ENCODE measurements around the gene PITPNM2. TPM values are rescaled to one million over a fixed set of nuclear protein-coding genes. Genes with fewer than 3 reads are reported as not detected.

Gene PITPNM2
- total and polyA plus RNA-seq, 2 of the 8 experiments (the other 6 are each of a cell fraction or from before 2014, with no cell fraction given), result 0.59 to 3.4 TPM

DNA sequence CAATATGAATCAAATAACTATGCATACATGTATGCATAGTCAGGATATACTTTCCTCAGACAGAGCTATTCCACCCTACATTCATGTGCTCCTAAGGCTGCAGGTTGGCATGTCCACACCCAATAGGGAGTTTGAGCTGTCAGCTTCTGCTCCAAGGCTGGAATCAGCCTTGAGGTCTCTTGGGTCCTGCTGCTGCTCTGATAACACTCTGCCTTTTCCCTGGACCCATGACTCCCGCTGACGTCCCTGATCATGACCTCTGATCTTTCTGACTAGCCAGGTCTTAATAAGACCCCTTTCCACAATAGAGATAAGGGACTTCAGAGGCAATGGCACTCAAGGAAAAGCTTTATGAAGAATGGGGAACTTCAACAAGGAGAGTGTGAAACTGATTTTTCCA is 5.7 kb downstream of the PITPNM2 start:
- Histone ChIP-seq H4K20me1 (replicated peaks in 1 of 2; ENCODE audit: control insufficient read depth in 1 of 2, insufficient read depth in 2 of 2, low read length in 2 of 2) (no peaks in the 10 kb centered on the region), H3K14ac (ENCODE audit: insufficient read length) (no peak overlapping the region), H3K9ac (replicated peaks in 1 of 4; ENCODE audit: extremely low read depth in 1 of 4, low read depth in 3 of 4, low read length in 3 of 4) (no peak overlapping the region), H3K4me2 (ENCODE audit: insufficient read depth in 1 of 2, low read depth in 2 of 2, low read length in 2 of 2) (no peak overlapping the region), H2BK20ac (ENCODE audit: low read length) (no peak overlapping the region), H2AFZ (ENCODE audit: low read length) (no peak overlapping the region), H3K79me2 (ENCODE audit: control insufficient read depth in 1 of 2, insufficient read depth in 2 of 2, low read length in 2 of 2) (no peaks in the 10 kb centered on the region), H4K5ac (ENCODE audit: insufficient read length, low read depth, low read length) (no peak overlapping the region), H2BK5ac (ENCODE audit: low read depth, low read length) (no peak overlapping the region), H3K4me1 (replicated peaks in 1 of 4; ENCODE audit: control insufficient read depth in 3 of 4, insufficient read depth in 4 of 4, low read length in 3 of 4) (peaks cover 4 to 6% (median 5%) of the 10 kb centered on the region in 4 experiments; a peak in 6 of 7 replicates), H3K36me3 (ENCODE audit: control insufficient read depth in 2 of 4, insufficient read depth in 4 of 4, low read length in 3 of 4) (no peaks in the 10 kb centered on the region), H3K4ac (replicated peaks; ENCODE audit: insufficient read length, low read depth, low read length) (no peak overlapping the region), H2AK5ac (ENCODE audit: low read depth, low read length) (no peak overlapping the region), H2BK120ac (replicated peaks; ENCODE audit: low read depth, low read length) (no peak overlapping the region), H3K23me2 (ENCODE audit: low read depth, low read length) (peaks cover 4% of the 10 kb centered on the region; the same call in 1 of the 2 replicates), H3K4me3 (ENCODE audit: extremely low read depth in 1 of 4, insufficient read depth in 2 of 4, low read depth in 3 of 4, low read length in 4 of 4) (no peak overlapping the region), H3K23ac (ENCODE audit: insufficient read length) (no peak overlapping the region), H2BK12ac (ENCODE audit: low read depth, low read length) (no peak overlapping the region), H4K91ac (replicated peaks; ENCODE audit: insufficient read length, low read length) (no peak overlapping the region), H3K18ac (ENCODE audit: extremely low read depth, low read length) (no peak overlapping the region), H4K8ac (ENCODE audit: extremely low read depth, insufficient read depth, low read length) (no peak overlapping the region), H3K27ac (ENCODE audit: low read depth, low read length) (no peak overlapping the region), H3K56ac (replicated peaks; ENCODE audit: insufficient read length, low read depth, low read length) (no peak overlapping the region), H2BK15ac (ENCODE audit: low read length) (no peak overlapping the region), H3K9me3 (ENCODE audit: insufficient read depth in 2 of 2, low read depth in 1 of 2, low read length in 1 of 2) (no peaks in the 10 kb centered on the region), H3K27me3 (replicated peaks in 1 of 4; ENCODE audit: control insufficient read depth in 3 of 4, extremely low read depth in 1 of 4, insufficient read depth in 3 of 4, low read length in 3 of 4) (peaks cover 10 to 25% (median 19%) of the 10 kb centered on the region in 4 experiments; a peak in 6 of 7 replicates), H3K79me1 (ENCODE audit: low read depth, low read length) (no peaks in the 10 kb centered on the region)
- FAIRE-seq (no peak), DNase-seq (ENCODE audit: low read depth in 1 of 2, low spot score in 2 of 2) (no peak)
- ChIA-PET POLR2A (ENCODE audit: partially characterized antibody) (interaction anchor here (0.8 kb wide), 1 partner anchor 22 kb away, joined by 3 read pairs; no protein-coding TSS in a partner anchor), CTCF (ENCODE audit: partially characterized antibody) (interaction anchor here (0.8 to 1.8 kb wide), 5 partner anchors 9 to 102 kb away, joined by 3 to 6 read pairs (median 3); no protein-coding TSS in a partner anchor)
- 89% methylated on average over 2 of the region's 2 CpGs; no CpG with 5 or more reads in 1 of the 2 experiments for WGBS, 2 experiments (ENCODE audit: extremely low coverage in 1 of 2, insufficient coverage in 1 of 2, insufficient read length in 1 of 2, insufficient replicate concordance in 2 of 2, low coverage in 1 of 2, low lambda C conversion rate in 2 of 2, missing lambda C conversion rate in 1 of 2)
- TF ChIP-seq, protein P1, sequence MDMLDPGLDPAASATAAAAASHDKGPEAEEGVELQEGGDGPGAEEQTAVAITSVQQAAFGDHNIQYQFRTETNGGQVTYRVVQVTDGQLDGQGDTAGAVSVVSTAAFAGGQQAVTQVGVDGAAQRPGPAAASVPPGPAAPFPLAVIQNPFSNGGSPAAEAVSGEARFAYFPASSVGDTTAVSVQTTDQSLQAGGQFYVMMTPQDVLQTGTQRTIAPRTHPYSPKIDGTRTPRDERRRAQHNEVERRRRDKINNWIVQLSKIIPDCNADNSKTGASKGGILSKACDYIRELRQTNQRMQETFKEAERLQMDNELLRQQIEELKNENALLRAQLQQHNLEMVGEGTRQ (IDR thresholded peaks at IDR 0.05; ENCODE audit: low read length), result no peak
- TF ChIP-seq NRF1 (IDR thresholded peaks at IDR 0.05; ENCODE audit: low read depth, low read length) (no peak), CBX5 (IDR thresholded peaks at IDR 0.05; ENCODE audit: low read depth, low read length) (no peak), SIRT6 (IDR thresholded peaks at IDR 0.05; ENCODE audit: low read length) (no peak), CREB1 (IDR thresholded peaks at IDR 0.05) (no peak), SIX5 (IDR thresholded peaks at IDR 0.05; ENCODE audit: low read depth, low read length) (no peak), CHD2 (IDR thresholded peaks at IDR 0.05; ENCODE audit: low read length) (no peak), SAP30 (IDR thresholded peaks at IDR 0.05; ENCODE audit: insufficient read depth, insufficient replicate concordance, low read length) (no peak), MAFK (IDR thresholded peaks at IDR 0.05; ENCODE audit: low read depth, low read length) (no peak)
- TF ChIP-seq, protein P2, sequence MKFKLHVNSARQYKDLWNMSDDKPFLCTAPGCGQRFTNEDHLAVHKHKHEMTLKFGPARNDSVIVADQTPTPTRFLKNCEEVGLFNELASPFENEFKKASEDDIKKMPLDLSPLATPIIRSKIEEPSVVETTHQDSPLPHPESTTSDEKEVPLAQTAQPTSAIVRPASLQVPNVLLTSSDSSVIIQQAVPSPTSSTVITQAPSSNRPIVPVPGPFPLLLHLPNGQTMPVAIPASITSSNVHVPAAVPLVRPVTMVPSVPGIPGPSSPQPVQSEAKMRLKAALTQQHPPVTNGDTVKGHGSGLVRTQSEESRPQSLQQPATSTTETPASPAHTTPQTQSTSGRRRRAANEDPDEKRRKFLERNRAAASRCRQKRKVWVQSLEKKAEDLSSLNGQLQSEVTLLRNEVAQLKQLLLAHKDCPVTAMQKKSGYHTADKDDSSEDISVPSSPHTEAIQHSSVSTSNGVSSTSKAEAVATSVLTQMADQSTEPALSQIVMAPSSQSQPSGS (IDR thresholded peaks at IDR 0.05; ENCODE audit: low read length), result no peak
- TF ChIP-seq, protein P3, sequence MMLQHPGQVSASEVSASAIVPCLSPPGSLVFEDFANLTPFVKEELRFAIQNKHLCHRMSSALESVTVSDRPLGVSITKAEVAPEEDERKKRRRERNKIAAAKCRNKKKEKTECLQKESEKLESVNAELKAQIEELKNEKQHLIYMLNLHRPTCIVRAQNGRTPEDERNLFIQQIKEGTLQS (IDR thresholded peaks at IDR 0.05; ENCODE audit: insufficient read depth, low read depth, low read length), result no peak

All from H1 (cell line).